ENCODE results near the gene PDZK1. TPM values are rescaled to one million over a fixed set of nuclear protein-coding genes. Genes with fewer than 3 reads are reported as not detected.

PDZK1 gene
- total RNA-seq, 3 donors from 2014 or later: 0.64 to 51.8 (median 25.2) TPM

- Histone ChIP-seq H3K4me3 (no peak overlapping the region), H3K36me3 (no peaks in the 10 kb centered on the region), H3K27ac (no peak overlapping the region), H3K4me1 (no peaks in the 10 kb centered on the region), H3K9me3 (no peaks in the 10 kb centered on the region), H3K27me3 (no peaks in the 10 kb centered on the region)
- TF ChIP-seq POLR2A (IDR thresholded peaks at IDR 0.05) (no peak), POLR2AphosphoS5 (IDR thresholded peaks at IDR 0.05) (no peak)
- intact Hi-C loops (cut with DNase I; ENCODE audit: low total_unique reads): no loop called here
- no peak for DNase-seq (ENCODE audit: low spot score in 2 of 2)
These were observed 33.1 kb upstream of the PDZK1 start for GRCh38 chr1:145740269-145740668.

GRCh38 chr1:145736191-145736590 is 29.0 kb upstream of the PDZK1 start:
- intact Hi-C loops (cut with DNase I; ENCODE audit: low total_unique reads): no loop called here
- Histone ChIP-seq H3K36me3 (no peaks in the 10 kb centered on the region), H3K4me3 (no peak overlapping the region), H3K27me3 (no peaks in the 10 kb centered on the region), H3K4me1 (no peaks in the 10 kb centered on the region), H3K9me3 (no peaks in the 10 kb centered on the region), H3K27ac (no peak overlapping the region)
- no peak for DNase-seq (ENCODE audit: low spot score in 2 of 2)
- TF ChIP-seq POLR2A (IDR thresholded peaks at IDR 0.05) (no peak), CTCF (IDR thresholded peaks at IDR 0.05) (no peak), POLR2AphosphoS5 (IDR thresholded peaks at IDR 0.05) (no peak)

GRCh38 chr1:145730900-145731299 is 23.7 kb upstream of the PDZK1 start:
- no peak for DNase-seq (ENCODE audit: low spot score in 2 of 2)
- intact Hi-C loops (cut with DNase I; ENCODE audit: low total_unique reads): no loop called here

GRCh38 chr1:145730467-145730866 is 23.3 kb upstream of the PDZK1 start:
- no peak for DNase-seq (ENCODE audit: low spot score in 2 of 2)
- no peaks in the 10 kb centered on the region for H3K9me3 ChIP-seq
- TF ChIP-seq POLR2AphosphoS5 (IDR thresholded peaks at IDR 0.05): no peak
- no peak for TF ChIP-seq CTCF (IDR thresholded peaks at IDR 0.05)
- TF ChIP-seq POLR2A (IDR thresholded peaks at IDR 0.05): no peak
- no peak overlapping the region for H3K27ac ChIP-seq
- no peaks in the 10 kb centered on the region for H3K4me1 ChIP-seq
- no peak overlapping the region for H3K4me3 ChIP-seq
- H3K36me3 ChIP-seq: no peaks in the 10 kb centered on the region
- no peaks in the 10 kb centered on the region for H3K27me3 ChIP-seq
- intact Hi-C loops (cut with DNase I; ENCODE audit: low total_unique reads): no loop called here

More at GRCh38 chr1:145730900-145731299, 23.7 kb upstream of the PDZK1 start:
- H3K4me3 ChIP-seq: no peak overlapping the region
- H3K27ac ChIP-seq: no peak overlapping the region
- no peaks in the 10 kb centered on the region for H3K27me3 ChIP-seq
- H3K4me1 ChIP-seq: no peaks in the 10 kb centered on the region
- H3K9me3 ChIP-seq: no peaks in the 10 kb centered on the region
- TF ChIP-seq POLR2AphosphoS5 (IDR thresholded peaks at IDR 0.05): no peak
- no peak for TF ChIP-seq CTCF (IDR thresholded peaks at IDR 0.05)
- no peak for TF ChIP-seq POLR2A (IDR thresholded peaks at IDR 0.05)
- H3K36me3 ChIP-seq: no peaks in the 10 kb centered on the region

GRCh38 chr1:145729666-145730436 is 22.7 kb upstream of the PDZK1 start:
- Histone ChIP-seq H3K4me3 (no peak overlapping the region), H3K27ac (no peak overlapping the region), H3K9me3 (no peaks in the 10 kb centered on the region), H3K27me3 (no peaks in the 10 kb centered on the region), H3K36me3 (no peaks in the 10 kb centered on the region), H3K4me1 (no peaks in the 10 kb centered on the region)
- TF ChIP-seq POLR2A (IDR thresholded peaks at IDR 0.05) (no peak), POLR2AphosphoS5 (IDR thresholded peaks at IDR 0.05) (no peak), CTCF (IDR thresholded peaks at IDR 0.05) (no peak)
- no peak for DNase-seq (ENCODE audit: low spot score in 2 of 2)
- intact Hi-C loops (cut with DNase I; ENCODE audit: low total_unique reads): no loop called here

All from breast epithelium (tissue), 4 donors.